ENCODE results near the gene ACER2.

DNA sequence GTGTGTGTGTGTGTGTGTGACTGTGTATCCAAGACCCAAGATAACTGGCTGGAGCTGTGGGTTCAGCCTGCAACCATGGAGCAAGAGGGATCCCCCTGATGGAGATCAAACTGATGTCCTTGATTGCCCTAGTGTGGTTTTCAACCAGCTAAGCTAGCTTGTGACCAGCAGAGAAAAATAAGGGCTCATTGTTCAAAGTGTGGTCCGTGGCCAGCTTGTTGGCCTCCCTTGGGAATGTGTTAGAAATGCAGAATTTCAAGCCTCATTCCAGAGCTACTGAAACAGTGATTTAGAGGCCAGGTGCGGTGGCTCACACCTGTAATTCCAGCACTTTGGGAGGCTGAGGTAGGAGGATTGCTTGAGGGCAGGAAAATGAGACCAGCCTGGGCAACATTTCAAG is 79.9 kb downstream of the ACER2 start:
- TF ChIP-seq, protein P1, sequence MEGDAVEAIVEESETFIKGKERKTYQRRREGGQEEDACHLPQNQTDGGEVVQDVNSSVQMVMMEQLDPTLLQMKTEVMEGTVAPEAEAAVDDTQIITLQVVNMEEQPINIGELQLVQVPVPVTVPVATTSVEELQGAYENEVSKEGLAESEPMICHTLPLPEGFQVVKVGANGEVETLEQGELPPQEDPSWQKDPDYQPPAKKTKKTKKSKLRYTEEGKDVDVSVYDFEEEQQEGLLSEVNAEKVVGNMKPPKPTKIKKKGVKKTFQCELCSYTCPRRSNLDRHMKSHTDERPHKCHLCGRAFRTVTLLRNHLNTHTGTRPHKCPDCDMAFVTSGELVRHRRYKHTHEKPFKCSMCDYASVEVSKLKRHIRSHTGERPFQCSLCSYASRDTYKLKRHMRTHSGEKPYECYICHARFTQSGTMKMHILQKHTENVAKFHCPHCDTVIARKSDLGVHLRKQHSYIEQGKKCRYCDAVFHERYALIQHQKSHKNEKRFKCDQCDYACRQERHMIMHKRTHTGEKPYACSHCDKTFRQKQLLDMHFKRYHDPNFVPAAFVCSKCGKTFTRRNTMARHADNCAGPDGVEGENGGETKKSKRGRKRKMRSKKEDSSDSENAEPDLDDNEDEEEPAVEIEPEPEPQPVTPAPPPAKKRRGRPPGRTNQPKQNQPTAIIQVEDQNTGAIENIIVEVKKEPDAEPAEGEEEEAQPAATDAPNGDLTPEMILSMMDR (IDR thresholded peaks at IDR 0.05; ENCODE audit: low read depth, low read length, poor library complexity, severe bottlenecking), result no peak
- no peak for TF ChIP-seq EZH2phosphoT487 (IDR thresholded peaks at IDR 0.05; ENCODE audit: borderline replicate concordance, low read length)

Measured in DOHH2 (cell line).